ENCODE data around the gene TMEM220.

The TMEM220 gene

DNA sequence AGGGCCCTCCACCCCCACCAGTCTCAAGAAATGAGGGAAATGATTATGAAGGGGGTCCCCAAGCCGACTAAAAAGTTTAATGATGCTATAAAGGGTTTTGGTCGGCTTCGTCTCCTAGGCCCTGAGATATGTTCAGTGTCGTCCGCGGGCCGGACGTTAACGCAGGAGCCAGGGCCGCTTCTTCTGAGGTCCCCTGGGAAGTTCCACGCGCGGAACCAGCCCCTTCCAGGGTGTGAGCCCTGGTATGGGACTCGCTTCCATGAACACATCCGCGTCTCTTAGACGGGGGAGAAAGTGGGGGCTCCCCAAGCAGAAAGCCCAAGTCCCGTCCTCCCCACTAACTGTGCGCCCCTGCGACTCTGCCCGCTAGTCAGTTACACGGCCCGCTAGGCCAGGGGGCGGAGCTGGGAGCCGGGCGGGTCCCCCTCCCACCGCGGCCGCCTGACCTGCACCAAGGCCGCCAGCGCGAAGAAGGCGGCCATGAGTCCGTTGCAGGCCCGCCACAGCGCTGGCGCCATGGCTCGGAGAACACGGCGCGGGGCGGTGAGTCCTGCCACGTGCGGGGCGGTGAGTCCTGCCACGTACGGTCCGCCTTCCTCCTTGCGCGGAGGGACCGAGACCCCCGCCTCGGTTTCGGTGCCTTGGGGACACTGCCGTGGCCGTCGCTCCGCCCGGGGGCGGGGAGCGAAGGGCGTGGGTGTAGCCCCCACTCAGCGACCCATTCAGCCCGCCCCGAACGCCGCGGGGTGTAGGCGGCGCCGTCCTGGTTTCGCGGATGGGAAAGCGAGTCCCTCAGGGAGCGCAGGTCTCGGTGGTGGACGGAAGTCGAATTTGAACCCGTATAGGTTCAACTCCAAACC, at the start of gene TMEM220:
TMEM220 (minus strand) TSS at position 690 of the 860 bp plus-strand sequence; CDS start at position 518, 172 bp downstream.
- DNase-seq, result peak; percentile 7 to 32

DNA sequence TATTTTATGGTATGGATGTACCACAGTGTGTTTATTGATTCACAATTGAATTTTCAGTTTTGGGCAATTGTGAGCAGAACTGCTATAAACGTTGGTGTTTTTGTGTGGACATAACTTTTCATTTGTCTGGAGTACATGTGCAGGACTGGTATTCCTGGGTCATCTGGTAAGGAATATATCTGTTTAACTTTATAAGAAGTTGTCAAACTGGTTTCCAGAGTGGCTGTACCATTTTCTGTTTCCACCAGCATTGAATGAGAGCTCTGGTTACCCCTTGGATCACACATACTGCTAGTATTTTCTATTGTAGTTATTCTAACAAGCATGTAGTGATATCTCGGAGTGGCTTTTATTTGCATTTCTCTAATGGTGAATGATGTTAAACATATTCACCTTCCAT, 49.8 kb upstream of the TMEM220 start:
- no peak for DNase-seq

DNA sequence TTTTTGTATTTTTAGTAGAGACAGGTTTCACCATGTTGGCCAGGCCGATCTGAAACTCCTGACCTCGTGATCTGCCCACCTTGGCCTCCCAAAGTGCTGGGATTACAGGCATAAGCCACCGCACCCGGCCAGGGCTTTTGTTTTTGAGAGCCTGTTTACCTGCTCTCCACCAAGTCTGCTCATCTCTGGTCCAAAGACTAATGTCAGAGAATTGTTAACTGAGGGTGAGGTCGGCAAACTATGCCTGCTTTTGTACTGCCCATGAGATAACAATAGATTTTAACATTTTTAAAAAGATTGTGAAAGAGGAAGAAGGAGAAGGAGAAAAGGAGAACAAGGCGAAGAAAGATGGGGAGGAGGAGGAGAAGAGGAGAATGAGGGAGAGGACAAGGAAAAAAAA, 48.1 kb upstream of the TMEM220 start:
- no peak for DNase-seq

DNA sequence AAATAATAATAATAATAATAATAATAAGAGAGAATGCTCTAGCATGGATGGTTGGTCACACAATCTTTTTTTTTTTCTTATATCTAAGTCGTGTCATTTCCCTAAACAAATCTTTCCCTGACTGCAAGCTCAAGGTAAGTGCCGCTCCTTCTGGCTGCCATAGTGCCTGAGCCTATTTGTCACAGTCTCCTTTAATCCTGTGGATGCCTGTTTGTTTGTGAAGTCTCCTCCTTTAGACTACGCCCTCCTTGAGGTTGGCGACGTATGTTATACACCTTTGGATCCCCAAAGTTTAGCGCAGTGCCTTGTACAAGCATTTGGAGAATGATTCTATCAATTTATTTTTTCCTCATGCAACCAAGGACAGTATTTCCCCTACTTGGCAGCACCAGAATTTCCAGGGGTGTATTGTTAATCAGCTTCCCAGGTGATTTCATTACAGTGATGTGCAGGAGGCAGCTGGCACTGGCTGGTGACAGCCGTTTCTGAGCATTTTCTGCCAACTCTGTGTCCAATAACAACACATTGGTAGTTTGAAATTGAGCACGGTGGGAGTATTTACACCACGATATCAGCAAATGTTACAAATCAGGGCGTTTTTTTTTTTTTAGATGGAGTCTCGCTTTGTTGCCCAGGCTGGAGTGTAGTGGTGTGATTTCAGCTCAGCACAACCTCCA, 47.4 kb upstream of the TMEM220 start:
- no peak for DNase-seq

DNA sequence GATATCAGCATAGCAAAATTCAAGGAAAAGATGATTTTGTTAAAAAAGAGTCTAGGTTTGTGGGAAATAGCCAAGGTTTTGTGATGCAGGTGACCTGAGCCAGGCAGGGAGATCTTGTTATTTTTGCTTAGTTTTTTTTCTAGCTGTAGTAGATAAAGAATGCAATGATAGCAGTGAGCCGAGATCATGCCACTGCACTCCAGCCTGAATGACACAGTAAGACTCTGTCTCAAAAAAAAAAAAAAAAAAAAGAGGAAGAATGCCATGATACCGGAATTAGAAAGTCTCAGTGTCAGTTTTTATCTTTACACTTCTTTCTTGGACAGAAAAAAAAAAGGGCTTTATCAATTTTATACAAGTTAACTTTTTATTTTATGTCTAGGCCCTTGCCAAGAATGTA, 46.6 kb upstream of the TMEM220 start:
- no peak for DNase-seq

DNA sequence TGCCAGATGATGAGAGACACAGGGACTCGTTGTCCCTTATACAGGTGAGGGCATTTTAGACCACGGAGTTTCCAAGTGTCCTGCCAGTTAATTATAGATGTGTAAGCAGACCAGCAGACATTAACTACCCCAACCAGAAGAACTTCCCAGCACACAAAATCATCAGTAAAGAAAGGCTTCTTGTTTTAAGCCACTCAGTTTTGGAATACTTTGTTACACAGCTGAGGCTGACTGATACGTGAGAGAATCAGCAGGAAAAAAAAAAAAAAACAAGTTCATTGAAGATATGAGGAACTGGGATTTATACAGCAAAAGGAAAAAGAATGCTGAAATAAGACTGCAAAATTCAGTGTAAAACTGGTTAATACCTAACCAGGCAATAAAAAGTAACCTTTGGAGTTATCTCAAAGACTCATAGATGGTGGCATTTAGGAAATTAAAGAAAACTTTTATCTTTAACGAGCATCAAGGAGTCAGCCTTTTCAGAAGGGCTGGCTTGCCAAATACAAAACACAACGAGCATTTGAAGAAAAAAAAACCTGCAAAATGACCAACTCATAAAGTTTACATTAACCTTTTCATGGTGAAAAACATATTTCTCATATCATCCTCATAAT, 46.0 kb upstream of the TMEM220 start:
- DNase-seq, result no peak

DNA sequence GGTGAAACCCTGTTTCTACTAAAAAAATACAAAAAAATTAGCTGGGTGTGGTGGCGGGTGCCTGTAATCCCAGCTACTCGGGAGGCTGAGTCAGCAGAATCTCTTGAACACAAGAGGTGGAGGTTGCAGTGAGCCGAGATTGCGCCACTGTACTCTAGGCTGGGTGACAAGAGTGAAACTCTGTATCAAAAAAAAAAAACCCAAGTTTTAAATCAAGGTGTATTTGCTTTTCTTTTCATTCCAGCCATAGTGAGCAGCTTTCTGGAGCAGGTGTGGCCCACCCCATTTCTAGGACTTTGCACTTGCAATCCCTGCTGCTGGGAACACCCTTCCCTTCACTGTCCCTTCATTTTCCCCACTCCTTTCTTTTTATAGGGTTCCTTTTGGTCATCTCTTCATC, 45.2 kb upstream of the TMEM220 start:
- DNase-seq, result no peak

DNA sequence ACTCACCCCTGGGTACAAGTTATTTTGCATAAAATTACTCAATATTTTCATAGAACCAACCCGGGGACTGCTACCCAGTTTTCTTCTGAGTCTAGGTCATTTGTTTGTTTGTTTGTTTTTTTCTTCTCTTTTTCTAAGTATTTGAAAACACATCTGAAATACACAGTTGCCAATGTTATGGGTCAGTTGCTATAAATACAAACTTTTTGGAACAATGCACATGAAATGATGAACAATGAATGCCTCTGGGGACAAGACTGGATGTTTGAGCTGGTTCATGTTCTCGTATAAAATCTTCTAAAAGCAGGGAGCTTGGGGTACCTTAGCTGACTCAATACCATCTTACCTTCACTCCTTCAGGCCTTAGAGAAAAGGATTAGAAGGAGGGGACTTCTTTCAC, 43.6 kb upstream of the TMEM220 start:
- no peak for DNase-seq

DNA sequence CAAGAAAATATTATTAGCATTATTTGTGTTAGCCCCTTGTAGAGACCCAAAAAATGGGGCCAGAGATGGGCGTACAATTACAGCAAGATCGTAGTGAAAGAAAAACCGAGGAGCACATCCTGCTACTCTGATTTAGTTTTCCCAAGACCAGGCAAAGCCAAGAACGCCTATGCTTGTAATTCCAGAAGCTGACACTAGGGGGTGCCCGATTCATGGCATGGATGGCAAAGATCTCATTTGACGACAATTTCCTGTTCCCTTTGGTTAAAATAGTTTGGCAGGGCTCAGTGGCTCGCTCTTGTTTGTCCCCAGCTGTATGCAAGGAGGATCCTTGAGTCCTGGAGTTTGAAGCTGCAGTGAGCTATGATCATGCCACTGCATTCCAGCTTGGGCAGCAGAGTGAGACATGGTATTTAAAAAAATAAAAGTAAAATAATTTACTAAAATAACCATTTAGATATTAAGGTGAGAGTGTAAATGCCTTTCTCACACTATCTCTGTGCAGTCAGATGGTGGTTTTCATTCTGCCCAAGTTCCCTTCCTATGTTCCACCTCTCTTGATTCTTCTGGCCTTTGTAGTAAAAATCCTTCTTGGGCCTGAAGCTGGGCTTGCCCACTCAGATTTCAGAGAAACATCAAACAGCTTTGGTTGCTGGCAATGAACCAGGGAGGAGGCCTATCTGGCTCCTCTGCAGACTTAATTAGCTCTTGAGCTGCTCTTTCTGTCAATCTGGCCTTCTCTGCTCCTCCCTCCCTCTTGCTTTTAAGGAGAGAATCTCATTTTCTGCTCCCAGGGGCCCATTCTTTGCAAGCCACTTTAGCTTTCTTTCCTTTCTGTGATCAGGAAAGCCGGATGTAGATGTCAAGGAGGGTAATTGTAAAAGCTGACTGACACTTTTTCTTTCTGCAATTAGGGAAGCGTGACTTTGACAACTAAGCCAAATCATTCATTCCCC, 42.9 kb upstream of the TMEM220 start:
- peak; percentile 21 to 28 for DNase-seq

DNA sequence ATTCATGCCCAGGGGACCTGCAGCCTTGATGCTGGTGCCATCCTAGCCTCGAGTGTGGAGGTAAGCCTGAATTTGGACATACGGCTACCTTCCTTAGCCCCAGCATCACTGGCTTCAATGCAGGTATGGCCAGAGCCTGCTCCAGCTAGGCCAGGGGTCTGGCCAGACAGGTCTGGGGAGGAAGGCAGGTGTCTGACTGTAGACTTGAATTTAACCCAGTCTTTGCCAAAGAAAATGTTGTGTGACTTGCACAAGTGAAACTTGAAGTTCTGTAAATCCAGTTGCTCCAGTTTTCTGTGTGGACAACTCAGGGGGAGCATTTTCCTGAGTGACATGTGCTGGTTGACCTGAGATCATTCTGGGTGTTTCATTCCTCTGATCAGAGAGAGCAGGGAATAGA, 41.3 kb upstream of the TMEM220 start:
- DNase-seq, result no peak

DNA sequence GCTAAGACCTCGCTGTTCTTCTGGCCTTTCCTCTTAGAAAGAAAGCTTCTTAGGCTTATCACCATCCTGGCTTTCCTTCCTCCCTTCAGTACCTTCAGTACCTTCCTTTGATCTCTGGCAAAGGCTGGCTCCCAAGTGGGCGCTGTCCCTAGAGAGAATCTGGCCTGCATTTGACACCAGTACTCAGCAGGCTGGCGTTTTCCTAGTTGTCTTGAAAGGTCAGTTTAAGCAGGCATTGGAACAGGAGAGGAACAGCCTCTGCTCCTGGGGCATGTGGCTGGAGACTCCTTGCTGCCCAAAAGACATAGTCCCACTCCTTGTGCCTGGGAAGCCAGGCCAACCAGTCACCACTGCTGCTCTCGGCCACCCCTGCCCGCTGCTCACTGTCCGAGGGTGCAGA, 40.0 kb upstream of the TMEM220 start:
- no peak for DNase-seq

DNA sequence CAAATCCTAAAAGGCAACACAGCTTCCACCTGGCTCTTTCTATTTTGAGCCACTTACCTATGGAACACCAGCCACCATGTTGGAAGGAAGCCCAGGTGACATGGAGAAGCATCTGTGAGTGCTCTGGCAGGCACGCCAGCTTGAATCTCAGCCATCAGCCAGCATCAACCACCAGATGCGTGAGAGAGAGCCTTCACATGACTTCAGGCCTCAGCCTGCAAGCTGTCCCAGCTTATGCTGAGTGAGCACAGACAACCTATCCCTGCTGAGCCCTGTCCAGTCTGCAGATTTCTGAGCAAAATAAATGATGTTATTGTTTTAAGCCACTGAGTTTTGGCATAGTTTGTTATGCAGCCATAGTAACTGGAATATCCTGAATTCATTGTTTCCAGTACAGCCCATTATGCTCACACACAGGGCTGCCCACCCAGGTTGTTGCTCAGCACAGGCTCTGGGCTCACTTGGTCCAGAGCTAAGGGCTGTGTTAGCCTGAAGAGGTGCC, 39.0 kb upstream of the TMEM220 start:
- no peak for DNase-seq

DNA sequence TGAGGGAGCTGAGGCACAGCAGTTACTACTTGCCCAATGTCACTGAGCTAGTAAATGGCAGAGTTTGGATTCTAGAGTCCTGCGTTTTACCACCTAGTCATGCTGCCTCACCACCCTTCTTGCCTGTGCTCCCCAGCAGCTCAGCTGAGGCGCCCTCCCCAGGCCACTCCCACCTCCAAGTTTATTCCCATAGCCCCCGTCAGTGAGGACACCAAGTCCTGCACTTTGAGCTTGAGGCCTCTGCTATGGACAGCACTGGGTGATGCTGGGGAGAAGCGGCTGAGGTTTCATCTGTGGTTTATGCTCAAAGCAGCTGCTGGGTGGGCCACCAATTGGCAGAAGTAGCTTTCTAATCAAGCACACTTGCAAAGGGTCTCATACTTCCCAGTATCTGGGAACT, 37.4 kb upstream of the TMEM220 start:
- DNase-seq, result no peak

DNA sequence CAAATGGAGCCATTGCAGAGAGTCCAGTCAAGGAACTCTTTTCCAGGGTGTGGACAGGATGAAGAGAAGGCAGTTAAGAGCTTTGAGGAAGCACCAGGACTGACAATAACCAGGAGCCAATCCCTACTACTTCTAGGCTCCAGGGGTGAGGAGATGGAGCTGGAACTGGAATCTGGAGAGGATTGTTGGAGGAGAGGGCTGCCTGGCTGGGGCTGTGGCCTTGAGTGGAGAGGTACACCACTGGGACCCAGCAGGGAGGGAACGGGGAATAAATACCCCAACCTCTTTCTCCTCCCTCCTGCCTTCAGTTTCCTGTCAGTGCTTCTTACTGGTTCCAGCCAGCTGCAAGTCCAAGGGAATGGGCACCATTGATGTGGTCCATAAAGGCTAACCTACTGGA, 32.2 kb upstream of the TMEM220 start:
- no peak for DNase-seq

DNA sequence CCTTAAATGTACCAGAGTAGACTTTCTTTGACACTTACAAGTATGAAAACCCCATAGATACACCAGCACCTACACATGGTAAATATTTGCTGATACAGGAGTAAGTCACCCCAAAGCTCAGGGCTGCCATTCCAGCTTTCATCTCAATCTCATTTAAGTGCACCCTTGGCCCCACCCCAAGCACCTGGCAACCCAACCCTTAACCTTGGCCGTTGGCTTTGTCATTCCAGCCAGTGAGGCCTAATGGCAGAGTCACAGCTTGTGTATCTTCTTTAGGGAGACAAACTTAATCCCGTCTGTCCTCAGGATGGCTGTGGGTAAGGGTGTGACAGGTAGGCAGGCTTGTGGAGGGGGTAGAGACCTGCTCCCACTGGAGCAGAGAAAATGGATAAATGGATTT, 31.5 kb upstream of the TMEM220 start:
- no peak for DNase-seq

DNA sequence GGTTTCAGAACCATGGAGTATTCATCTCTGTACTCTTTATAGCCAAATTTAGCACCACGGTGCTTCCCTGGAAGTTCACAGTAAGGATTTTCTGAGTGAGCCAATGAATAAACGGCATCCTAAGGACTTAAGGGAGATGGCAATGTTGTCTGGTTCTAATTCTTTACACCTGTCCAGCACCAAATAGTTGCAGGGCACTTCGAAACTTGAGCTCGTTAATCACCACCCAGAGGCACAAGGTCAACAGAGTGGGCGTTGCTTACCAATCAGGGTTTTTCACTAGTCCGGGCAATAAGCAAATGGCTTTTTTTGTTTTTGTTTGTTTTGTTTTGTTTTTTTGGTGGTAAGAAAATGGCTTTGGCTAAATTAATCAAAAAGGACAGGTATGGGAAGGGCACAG, 28.2 kb upstream of the TMEM220 start:
- DNase-seq, result no peak

DNA sequence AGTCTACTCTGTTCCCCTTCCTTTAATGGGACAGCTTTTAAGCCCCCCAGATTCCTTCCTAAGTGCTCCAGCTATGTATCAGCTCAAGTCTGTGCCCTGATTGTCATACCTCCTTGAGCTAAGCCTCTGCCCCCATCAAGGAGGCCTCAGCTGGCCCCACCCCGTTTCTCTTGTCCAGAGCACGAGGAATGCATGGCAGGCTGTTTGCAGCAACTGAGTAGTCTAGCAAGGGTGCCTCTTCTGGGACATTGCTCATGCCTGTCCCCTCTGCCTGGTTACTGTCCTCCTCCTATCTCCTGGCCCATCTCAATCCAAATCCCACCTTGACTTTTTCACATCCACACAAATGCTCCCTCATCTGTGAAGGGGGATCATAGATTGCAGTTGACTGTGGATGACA, 27.8 kb upstream of the TMEM220 start:
- no peak for DNase-seq

DNA sequence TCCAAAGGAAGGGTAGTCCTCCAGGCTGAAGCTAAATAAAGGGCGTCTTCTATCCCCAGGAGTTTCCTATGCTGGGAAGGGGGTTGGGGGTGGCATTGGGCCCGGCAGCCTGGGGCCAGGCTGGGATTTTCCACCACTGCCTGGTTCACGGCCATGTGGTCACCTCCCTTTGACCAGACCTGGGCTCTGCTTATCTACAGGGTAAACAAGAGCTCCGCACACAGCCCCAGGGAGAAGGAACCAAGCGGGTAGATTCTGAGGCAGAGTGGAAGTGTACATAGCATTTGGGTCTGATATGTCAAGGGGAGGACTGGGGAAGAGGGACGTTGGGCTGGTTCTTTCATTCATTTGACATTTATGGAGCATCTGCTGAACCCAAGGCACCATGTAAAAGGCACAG, 27.2 kb upstream of the TMEM220 start:
- DNase-seq, result no peak

DNA sequence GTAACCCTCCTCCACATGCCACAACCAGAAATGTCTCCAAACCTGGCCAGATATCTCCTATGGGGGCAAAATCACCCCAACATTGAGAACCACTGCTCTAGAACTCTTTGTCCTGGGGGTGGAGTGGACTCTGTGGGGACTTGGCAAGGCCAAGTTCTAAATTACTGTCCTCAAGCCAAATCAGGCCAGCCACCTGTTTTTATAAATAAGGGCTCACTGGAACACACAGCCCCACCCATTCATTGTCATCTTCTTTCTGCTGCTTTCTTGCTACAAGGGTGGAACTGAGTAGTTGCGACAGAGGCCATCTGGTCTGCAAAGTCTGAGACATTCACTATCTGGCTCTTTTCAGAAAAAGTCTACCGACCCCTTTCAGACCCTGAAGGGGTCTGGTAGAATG, 26.8 kb upstream of the TMEM220 start:
- no peak for DNase-seq

DNA sequence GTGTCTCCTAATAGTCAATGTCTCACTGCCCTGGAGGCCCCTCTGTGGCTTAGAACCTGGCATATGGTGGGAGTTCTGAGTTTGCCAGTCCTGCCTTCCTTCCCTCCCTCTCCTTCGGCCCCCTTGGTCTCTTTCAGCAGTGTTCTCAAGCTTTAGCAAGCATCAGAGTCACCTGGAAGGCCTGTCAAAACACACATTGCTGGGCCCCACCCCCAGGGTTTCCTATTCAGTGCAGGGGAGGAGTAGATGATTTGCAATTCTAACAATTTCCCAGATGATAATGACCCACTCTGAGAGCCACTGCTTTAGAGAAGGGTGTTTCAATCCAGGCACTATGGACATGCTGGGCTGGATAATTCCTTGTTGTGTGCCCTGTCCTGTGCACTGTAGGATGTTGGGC, 26.4 kb upstream of the TMEM220 start:
- DNase-seq, result no peak

DNA sequence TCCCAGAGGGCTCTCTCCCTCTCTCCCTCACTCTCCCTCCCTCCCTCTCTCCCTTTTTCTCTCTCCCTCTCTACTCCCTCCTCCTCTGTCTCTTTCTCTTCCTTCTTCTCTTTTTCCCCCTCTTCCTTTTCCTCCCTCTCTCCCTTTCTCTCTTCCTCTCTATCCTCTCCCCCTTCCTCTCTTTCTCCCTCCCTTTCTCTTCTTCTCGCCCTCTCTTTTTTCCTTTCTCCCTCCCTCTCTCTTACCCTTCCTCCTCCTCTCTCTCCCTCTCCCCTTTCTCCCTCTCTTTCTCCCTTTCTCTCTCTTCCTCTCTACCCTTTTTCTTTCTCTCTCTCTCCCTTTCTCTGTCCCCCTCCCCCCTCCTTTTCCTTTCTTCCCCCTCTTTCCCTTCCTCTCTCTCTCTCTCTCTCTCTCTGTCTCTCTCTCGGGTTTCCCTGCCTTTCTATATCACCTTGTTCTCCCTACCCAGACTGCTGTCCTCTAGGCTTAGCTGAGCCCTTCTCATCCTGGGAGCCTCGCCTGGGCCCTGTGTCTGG, 25.8 kb upstream of the TMEM220 start:
- no peak for DNase-seq

DNA sequence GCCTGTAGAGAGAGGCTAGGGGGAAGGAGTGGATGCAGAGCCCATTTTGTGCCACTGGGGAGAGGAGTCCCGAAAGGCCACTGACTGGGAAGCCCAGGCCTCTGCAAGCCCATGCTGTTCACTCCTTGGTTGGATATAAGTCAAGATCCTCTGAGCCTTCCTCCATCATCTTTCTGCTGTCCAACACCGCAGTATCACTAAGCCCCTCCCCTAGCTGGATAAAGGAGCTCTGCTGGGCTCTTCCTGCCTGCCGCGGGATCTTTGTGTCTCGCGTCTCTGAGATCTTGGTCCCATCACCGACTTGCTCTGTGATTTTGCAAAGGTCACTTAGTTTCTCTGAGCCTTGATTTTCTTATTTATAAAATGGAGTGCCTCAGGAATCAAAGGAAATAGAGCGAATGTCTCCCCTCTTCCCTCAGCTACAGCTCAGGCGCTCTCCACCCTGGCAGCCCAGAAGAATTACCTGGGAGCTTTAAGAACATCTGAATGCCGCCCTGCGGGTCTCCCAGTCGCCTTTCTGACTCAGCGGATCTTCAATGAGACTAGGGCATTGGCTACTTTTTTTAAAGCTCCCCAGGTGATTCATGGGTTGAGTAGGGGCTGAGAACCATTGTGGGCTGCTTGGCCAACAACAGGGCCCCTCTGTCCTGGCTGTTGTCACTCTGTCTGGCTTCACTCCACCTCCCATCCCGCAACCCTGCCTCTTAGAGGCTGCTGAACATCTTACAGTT, 25.2 kb upstream of the TMEM220 start:
- DNase-seq, result no peak
